Motor neuron (in vitro differentiated cells): ENCODE results near the gene CLPSL1. TPM values are rescaled to one million over a fixed set of nuclear protein-coding genes. Genes with fewer than 3 reads are reported as not detected.
A peak's percentile ranks its signal among the peaks of the same experiment; 100 is the strongest.
"Not testable (repeated sequence)": the region's sequence is repeated elsewhere in the genome, so short reads cannot be mapped to it uniquely, and the experiment has no call there.

ENCODE experiments used
- ATAC-seq, 8 experiments: fragments of 200-7000 bp; cut with Tn5 transposase; replicated peaks in 6 of 8; 2 replicates each; pipeline ENCODE4 v1.8.0; 2021; ENCODE audit warnings: mild to moderate bottlenecking in 8 of 8, moderate library complexity in 8 of 8
- H3K27ac ChIP-seq, 2 donors: fragments of 250-450 bp; sonication (Bioruptor Pico); 2 replicates each; pipeline ENCODE4 v1.9.0; 2021; ENCODE audit warnings: antibody characterized with exemption in 2 of 2, mild to moderate bottlenecking in 2 of 2, moderate library complexity in 1 of 2
- H3K4me1 ChIP-seq, 2 donors: fragments of 250-450 bp; sonication (Bioruptor Pico); replicated peaks in 1 of 2; 2 replicates each; pipeline ENCODE4 v1.6.1; 2021; ENCODE audit warnings: antibody characterized with exemption in 2 of 2, mild to moderate bottlenecking in 2 of 2, moderate library complexity in 1 of 2
- H3K4me3 ChIP-seq, 5 donors: fragments of 250-450 bp; sonication (Bioruptor Pico); 2 replicates each; pipeline ENCODE4 v1.9.0; 2021; ENCODE audit warnings: antibody characterized with exemption in 5 of 5, mild to moderate bottlenecking in 5 of 5, moderate library complexity in 4 of 5
- WGBS, 10 experiments: fragments of 450-650 bp; shearing (Covaris generic); methylation state at CpG; one replicate each; pipeline ENCODE4 v1.0.0; 2022; 5-methylcytosine and 5-hydroxymethylcytosine counted together
- in situ Hi-C, 9 experiments: fragments of 400-800 bp; cut with MboI; loops; one replicate each; pipeline ENCODE4 v1.15.0; 2021; ENCODE audit warnings: low sequenced_read_pairs in 9 of 9, low pct_unique_long_range_greater_than_20kb in 2 of 9; ENCODE audit not compliant: unreplicated experiment in 9 of 9
- total RNA-seq, 8 experiments: library from RNA; unstranded; fragments of 300-600 nt; gene quantifications; 2 replicates each; pipeline versions ENCODE4 v1.2.3 to v1.2.4, GENCODE V29; 2022

The CLPSL1 gene
- total RNA-seq: not detected

- no peak for ATAC-seq
- Histone ChIP-seq H3K4me3 (no peak within 1 kb of the TSS), H3K4me1 (no peaks in the 10 kb centered on the region), H3K27ac (no peak within 1 kb of the TSS)
- WGBS, 10 experiments: 0 to 100% (median 81%) methylated on average over 1 to 6 of the region's 7 CpGs
- in situ Hi-C loops: no loop called here
Observed at GRCh38 chr6:35780719-35781118, at the start of gene CLPSL1. CLPSL1 (plus strand) TSS chr6:35781019; CDS start chr6:35781111, 92 bp downstream.

GRCh38 chr6:35731414-35731735 lies 49.4 kb upstream of the CLPSL1 start:
- H3K27ac ChIP-seq: peak overlapping the region; percentile 85 to 86
- WGBS, 10 experiments: no CpG with 5 or more reads among the region's 23 CpGs
- peak; percentile 11 to 58 (median 52) for ATAC-seq
- in situ Hi-C loops: loop anchor here (10.0 to 25.0 kb wide), 5 partner anchors 144 to 419 kb away; partner anchors contain the start of gene PPARD (in 1 of the 9)
- peak overlapping the region; percentile 50 to 93 (median 60) for H3K4me3 ChIP-seq
- peaks cover 21 to 26% of the 10 kb centered on the region in 2 donors for H3K4me1 ChIP-seq

- ATAC-seq: peak; percentile 40 to 70 (median 62)
- WGBS, 10 experiments: 0 to 3% (median 0%) methylated on average over 1 to 9 of the region's 61 CpGs; no CpG with 5 or more reads in 5 of the 10 experiments
- Histone ChIP-seq H3K4me3 (peak overlapping the region; percentile 50 to 93 (median 60)), H3K27ac (peak overlapping the region; percentile 85 to 86), H3K4me1 (peaks cover 16 to 20% of the 10 kb centered on the region in 2 donors)
- in situ Hi-C loops: loop anchor here (10.0 to 25.0 kb wide), 5 partner anchors 145 to 420 kb away; partner anchors contain the start of gene PPARD (in 1 of the 9)
Observed at GRCh38 chr6:35731736-35732532, 48.9 kb upstream of the CLPSL1 start.

GRCh38 chr6:35733633-35734032 lies 47.2 kb upstream of the CLPSL1 start:
- H3K4me3 ChIP-seq: no peak overlapping the region
- 29 to 100% (median 81%) methylated on average over 1 to 4 of the region's 8 CpGs; no CpG with 5 or more reads in 3 of the 10 experiments for WGBS, 10 experiments
- no peak overlapping the region for H3K27ac ChIP-seq
- H3K4me1 ChIP-seq: peaks cover 13 to 15% of the 10 kb centered on the region in 2 donors
- in situ Hi-C loops: loop anchor here (10.0 to 25.0 kb wide), 5 partner anchors 146 to 421 kb away; partner anchors contain the start of gene PPARD (in 1 of the 9)
- ATAC-seq: no peak

- not testable (repeated sequence) for H3K4me3 ChIP-seq, H3K27ac ChIP-seq, ATAC-seq
- 81 to 100% (median 96%) methylated on average over 1 to 12 of the region's 12 CpGs; no CpG with 5 or more reads in 2 of the 10 experiments for WGBS, 10 experiments
- H3K4me1 ChIP-seq: peaks cover 14 to 15% of the 10 kb centered on the region in 2 donors
- in situ Hi-C loops: loop anchor here (10.0 to 25.0 kb wide), 5 partner anchors 147 to 422 kb away; partner anchors contain the start of gene PPARD (in 1 of the 9)
Observed at GRCh38 chr6:35734319-35734718, 46.5 kb upstream of the CLPSL1 start.

- Histone ChIP-seq H3K27ac (no peak overlapping the region), H3K4me1 (peaks cover 25 to 27% of the 10 kb centered on the region in 2 donors), H3K4me3 (no peak overlapping the region)
- ATAC-seq: no peak
- WGBS, 10 experiments: 66 to 80% methylated on average over 1 to 3 of the region's 3 CpGs; no CpG with 5 or more reads in 8 of the 10 experiments
- in situ Hi-C loops: loop anchor here (10.0 to 25.0 kb wide), 5 partner anchors 148 to 423 kb away; partner anchors contain the start of gene PPARD (in 1 of the 9)
Observed at GRCh38 chr6:35735452-35735851, 45.4 kb upstream of the CLPSL1 start.

- peak in 4 of 8 experiments; percentile 3 to 9 (median 4) for ATAC-seq
- Histone ChIP-seq H3K4me1 (peaks cover 25% of the 10 kb centered on the region in 2 donors), H3K4me3 (no peak overlapping the region), H3K27ac (no peak overlapping the region)
- in situ Hi-C loops: loop anchor here (10.0 to 25.0 kb wide), 5 partner anchors 149 to 424 kb away; partner anchors contain the start of gene PPARD (in 1 of the 9)
- WGBS, 10 experiments: 10 to 57% (median 49%) methylated on average over 1 to 3 of the region's 8 CpGs; no CpG with 5 or more reads in 3 of the 10 experiments
Observed at GRCh38 chr6:35736253-35736894, 44.4 kb upstream of the CLPSL1 start.

- H3K27ac ChIP-seq: no peak within 1 kb of the TSS
- WGBS, 10 experiments: 87 to 97% (median 95%) methylated on average over 3 to 9 of the region's 10 CpGs; no CpG with 5 or more reads in 5 of the 10 experiments
- no peak for ATAC-seq
- in situ Hi-C loops: loop anchor here (10.0 to 25.0 kb wide), 5 partner anchors 150 to 425 kb away; partner anchors contain the start of gene PPARD (in 1 of the 9)
- no peak within 1 kb of the TSS for H3K4me3 ChIP-seq
- H3K4me1 ChIP-seq: peaks cover 25% of the 10 kb centered on the region in 2 donors
Observed at GRCh38 chr6:35736982-35737412, 43.8 kb upstream of the CLPSL1 start, which contains the start of gene ARMC12. ARMC12 (plus strand) TSS chr6:35737032; CDS start chr6:35737109, 77 bp downstream.

GRCh38 chr6:35737413-35738211 lies 43.2 kb upstream of the CLPSL1 start:
- ATAC-seq: peak; percentile 54 to 84 (median 72)
- 36 to 95% (median 87%) methylated on average over 3 to 13 of the region's 16 CpGs; no CpG with 5 or more reads in 5 of the 10 experiments for WGBS, 10 experiments
- H3K27ac ChIP-seq: no peak overlapping the region
- in situ Hi-C loops: loop anchor here (10.0 to 25.0 kb wide), 5 partner anchors 150 to 425 kb away; partner anchors contain the start of gene PPARD (in 1 of the 9)
- no peak overlapping the region for H3K4me3 ChIP-seq
- H3K4me1 ChIP-seq: peaks cover 22 to 23% of the 10 kb centered on the region in 2 donors

- Histone ChIP-seq H3K27ac (no peak overlapping the region), H3K4me1 (peaks cover 19 to 21% of the 10 kb centered on the region in 2 donors), H3K4me3 (no peak overlapping the region)
- in situ Hi-C loops: loop anchor here (10.0 to 25.0 kb wide), 5 partner anchors 153 to 428 kb away; partner anchors contain the start of gene PPARD (in 1 of the 9)
- peak; percentile 13 to 63 (median 44) for ATAC-seq
- 10 to 100% (median 58%) methylated on average over 1 to 4 of the region's 5 CpGs; no CpG with 5 or more reads in 2 of the 10 experiments for WGBS, 10 experiments
Observed at GRCh38 chr6:35739645-35740524, 40.9 kb upstream of the CLPSL1 start.

GRCh38 chr6:35742842-35743241 lies 38.0 kb upstream of the CLPSL1 start:
- Histone ChIP-seq H3K4me1 (peaks cover 11 to 15% of the 10 kb centered on the region in 2 donors), H3K27ac (no peak overlapping the region), H3K4me3 (no peak overlapping the region)
- 20 to 80% (median 72%) methylated on average over 1 to 5 of the region's 8 CpGs; no CpG with 5 or more reads in 4 of the 10 experiments for WGBS, 10 experiments
- no peak for ATAC-seq
- in situ Hi-C loops: loop anchor here in 5 of 9 experiments (25.0 kb wide), 3 partner anchors 156 to 431 kb away; partner anchors contain the start of gene PPARD (in 1 of the 5)
